Stimulated activated CD8-positive, alpha-beta memory T cell treated with anti-CD3 and anti-CD28 coated beads, Interleukin-15, amount 100 ng/mL, for 1 hour (primary cell): ENCODE data around the gene TMEM176A.
"Not testable (repeated sequence)": the region's sequence is repeated elsewhere in the genome, so short reads cannot be mapped to it uniquely, and the experiment has no call there.

Source experiments
- DNase-seq: peaks from one replicate; pipeline ENCODE4 v3.0.0-alpha.2; 2020; ENCODE audit warnings: low read depth

Gene TMEM176A, protein sequence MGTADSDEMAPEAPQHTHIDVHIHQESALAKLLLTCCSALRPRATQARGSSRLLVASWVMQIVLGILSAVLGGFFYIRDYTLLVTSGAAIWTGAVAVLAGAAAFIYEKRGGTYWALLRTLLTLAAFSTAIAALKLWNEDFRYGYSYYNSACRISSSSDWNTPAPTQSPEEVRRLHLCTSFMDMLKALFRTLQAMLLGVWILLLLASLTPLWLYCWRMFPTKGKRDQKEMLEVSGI

DNA sequence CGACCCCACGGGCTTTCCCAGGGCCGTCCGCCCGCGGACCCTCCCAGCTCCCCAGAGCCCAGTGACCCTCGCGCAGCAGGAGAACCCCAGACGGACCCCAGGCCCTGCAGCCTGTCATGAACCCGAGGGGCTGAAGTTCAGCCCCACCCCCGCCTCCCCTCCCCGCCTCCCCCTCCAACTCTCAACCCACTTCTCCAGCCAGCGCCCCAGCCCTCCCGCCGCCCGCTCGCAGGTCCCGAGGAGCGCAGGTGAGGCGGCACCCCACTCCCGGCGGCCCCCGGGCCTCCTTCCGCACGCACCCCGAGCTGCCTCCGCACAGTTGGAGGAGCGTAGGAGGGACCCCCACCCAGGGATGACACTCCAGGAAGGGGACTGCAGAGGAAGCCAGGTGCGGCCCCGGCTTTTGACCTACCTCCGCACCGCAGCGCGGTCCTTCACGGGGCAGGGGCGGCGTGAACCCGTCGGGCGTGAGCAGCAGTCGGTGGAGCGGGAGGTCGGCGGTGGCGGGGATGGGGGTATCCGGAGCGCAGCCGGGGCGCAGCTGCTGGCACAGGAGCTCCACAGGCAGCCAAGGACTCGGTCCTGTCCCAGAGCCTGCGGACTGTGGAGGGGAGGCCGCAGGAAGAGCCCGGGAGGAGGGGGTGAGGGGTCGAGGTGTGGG, at the start of gene TMEM176A:
Gene TMEM176A (plus strand): TSS at position 189 of the 661 bp plus-strand sequence. CDS start 782 bp downstream, outside the sequence.
- no peak for DNase-seq

DNA sequence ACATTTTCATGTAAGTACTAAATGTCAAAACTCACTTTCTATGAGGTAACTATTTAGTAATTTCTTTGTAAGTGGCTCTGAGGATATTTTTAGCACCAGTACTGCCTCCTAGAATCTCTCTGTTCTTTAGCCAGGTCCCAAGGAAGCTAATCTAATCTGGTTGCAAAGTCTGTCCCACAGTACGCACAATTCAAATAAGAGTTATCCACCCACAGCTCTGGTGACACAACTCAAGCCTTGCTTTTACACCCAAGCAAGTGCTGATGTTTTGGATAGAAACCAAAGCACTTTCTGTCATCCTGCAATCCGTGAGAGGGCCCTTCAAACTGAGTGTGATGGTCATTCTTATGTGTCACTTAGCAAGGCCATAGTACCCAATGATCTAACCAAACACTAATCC, 48.9 kb upstream of the TMEM176A start:
- DNase-seq, result no peak

DNA sequence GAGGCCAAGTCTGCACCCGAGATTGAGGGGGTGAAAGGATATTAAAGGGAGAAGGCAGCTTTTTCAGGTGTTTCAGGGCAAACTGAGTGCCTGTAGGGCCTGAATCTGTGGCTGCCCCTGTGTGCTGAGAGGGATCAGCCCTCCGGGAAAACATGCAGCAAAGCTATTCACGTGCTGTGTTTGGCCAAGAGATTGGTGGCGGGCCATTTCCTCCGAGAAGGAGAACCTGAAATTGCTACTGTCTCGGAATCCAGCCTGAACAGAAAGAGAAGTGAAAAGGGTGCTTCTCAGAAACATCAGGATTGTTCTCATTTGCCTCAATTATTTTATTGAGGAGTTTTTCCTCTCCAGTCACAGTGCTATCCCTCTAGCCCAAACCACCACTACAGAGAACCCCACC, 47.3 kb upstream of the TMEM176A start:
- no peak for DNase-seq

DNA sequence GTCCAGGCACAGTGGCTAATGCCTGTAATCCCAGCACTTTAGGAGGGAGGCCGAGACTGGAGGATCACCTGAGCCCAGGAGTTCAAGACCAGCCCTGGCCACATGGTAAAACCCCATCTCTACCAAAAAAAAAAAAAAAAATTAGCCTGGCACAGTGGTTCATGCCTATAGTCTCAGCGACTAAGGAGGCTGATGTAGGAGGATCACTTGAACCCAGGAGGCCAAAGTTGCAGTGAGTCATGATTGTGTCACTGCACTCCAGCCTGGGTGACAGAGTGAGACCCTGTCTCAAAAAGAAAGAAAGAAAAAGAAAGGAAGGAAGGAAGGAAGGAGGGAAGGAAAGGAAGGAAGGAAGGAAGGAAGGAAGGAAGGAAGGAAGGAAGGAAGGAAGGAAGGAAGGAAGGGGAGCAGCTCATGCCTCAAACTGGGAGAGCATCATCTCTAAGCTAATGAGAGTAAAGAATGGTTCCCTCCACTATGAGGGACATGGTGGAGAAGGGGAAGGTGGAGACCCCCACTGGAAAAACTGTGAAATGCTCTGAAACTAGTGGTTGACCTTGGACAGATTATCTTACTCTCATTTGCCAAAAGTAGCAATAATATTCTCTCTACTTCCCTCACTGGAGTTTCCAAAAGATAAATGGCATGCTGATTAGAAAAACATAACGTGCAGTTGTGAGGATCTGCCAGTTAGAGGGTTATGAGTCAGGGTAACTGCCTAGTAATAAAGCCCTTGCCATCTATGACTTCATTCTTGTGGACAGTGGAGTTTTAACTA, 46.6 kb upstream of the TMEM176A start:
- no peak for DNase-seq

DNA sequence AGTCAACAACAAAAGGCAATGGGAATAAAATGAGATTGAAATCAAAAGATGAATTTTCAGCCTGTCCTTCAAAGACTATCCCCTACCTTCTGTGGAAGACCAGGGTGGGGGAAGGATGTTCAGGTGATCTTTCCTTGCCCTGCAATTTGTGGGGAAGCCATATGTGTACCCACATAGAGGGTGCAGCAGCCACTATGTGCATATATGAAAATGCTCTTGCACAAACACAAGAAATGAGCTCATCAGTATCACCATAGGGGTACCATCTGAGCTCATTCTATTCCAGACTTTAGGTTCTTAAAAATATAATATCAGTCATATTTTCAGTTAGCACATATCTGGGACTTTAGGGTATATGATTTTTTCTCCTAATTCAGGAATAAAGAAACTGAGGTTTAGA, 45.6 kb upstream of the TMEM176A start:
- DNase-seq, result no peak

DNA sequence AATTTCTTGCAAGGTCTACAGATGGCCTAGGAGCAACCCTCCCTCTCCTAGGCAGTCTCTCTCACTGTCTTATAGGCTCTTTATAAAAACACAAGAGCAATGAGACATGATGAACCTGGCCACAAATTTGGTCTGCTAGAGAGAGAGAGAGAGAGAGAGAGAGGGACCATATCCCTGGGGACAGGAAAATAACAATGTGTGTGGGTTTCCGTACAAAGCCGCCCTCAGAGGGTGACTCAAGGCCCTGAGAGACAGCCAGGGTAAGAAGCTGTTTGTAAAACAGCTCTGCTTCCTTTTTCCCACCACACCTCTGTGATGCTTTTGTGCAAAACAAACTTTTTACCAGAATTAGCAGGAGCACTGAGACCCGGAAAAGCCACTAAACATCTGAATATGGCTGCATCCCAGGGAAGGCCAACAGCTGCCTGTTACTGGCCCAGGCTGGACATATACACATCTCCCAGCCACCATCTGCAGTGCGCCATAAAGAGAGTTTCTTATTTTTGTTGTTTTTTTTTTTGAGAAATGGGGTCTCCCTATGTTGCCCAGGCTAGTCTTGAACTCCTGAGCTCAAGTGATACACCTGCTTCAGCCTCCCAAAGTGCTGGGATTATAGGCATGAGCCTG, 45.0 kb upstream of the TMEM176A start:
- peak; percentile 44 for DNase-seq

DNA sequence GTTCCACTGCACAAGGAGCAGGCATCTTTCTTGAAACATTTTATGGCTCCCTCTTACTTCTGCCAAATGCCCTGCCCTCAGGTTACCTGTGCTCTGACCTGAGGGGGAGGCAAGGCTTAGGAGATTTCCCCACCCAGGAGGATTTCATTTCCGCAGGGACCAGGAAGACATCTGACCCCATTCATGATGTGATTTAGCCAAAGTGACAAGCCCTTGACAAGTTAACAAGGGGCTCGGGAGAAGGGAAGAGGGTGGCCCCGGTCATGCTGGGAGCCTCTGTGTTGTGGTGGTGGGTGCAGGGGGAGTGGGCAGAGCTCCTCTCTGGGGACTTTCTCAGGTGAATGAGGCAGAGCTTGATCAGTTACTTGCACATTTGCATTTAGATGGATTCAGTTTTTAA, 44.4 kb upstream of the TMEM176A start:
- no peak for DNase-seq

DNA sequence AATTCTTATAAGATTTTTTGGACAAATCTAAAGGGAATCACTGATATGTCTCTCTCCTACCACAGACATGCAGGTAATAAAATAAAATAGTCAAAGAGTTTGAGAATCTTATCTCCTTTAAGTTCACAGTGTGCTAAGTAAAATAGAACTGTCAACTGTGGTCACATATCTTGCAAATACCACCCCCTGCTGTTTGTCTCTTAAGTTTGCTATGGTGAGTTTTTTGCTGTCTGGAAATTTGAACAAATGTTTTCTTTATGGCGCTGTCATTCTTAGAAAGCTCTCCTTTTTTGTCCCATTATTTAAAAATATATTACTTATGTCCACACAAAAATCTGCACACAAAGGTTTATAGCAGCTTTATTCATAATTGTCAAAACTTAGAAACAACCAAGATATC, 43.7 kb upstream of the TMEM176A start:
- DNase-seq, result no peak

DNA sequence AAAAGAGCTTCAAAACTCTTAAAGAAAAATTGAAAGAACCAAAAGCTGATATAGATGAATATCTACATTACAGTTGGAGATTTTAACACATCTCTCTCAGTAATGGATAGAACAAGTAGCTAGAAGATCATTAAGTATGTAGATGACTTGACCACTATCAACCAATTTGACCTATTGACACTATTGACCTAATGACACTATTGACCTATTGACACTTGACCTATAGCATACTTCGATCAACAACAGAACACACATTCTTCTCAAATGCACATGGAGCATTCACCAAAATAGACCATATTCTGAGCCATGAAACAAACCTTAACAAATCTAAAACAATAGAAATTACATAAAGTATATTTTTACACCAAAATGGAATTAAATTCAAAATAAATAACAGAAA, 41.1 kb upstream of the TMEM176A start:
- no peak for DNase-seq

DNA sequence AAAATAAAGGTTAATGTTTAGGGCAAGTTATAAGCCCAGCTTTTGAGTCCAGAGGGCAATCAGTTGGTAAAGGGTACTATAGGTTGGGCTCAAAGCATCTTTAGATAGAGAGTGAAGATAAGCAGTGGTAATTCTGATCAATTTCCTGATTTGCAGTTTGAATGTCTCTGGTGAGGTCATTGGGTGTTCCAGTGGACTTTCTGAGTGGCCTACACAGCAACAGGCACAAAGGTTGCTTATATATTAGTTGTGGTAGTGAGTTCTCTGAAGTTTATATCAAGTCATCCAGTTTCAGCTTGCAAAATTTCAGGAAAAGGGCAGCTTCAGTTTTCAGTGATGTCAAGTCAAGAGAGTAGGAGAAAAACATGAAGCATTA, 34.2 kb upstream of the TMEM176A start:
- DNase-seq, result no peak

DNA sequence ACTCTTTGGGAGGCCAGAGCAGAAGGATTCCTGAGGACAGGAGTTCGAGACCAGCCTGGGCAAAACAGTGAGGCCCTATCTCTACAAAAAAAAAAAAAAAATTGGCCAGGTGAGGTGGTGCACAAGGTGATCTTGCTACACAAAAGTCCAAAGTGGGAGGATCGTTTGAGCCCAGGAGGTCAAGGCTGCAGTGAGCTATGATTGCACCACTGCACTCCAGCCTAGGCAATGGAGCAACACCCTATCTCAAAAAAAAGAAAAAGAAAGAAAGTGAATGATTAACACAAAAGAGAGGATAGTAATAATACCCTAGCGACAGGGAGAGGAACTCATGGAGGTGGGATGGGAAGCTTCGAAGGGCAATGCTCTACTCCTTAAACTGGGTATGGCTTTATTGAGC, 30.8 kb upstream of the TMEM176A start:
- no peak for DNase-seq

DNA sequence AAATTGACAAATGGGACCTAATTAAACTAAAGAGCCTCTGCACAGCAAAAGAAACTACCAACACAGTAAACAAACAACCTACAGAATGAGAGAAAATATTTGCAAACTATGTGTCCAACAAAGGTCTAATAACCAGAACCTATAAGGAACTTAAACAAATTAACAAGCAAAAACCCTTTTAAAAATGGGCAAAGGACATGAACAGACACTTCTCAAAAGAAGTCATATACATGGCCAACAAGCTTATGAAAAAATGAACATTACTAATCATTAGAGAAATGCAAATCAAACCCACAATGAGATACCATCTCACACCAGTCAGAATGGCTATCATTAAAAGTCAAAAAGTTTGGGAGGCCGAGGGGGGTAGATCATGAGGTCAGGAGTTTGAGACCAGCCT, 26.4 kb upstream of the TMEM176A start:
- not testable (repeated sequence) for DNase-seq

DNA sequence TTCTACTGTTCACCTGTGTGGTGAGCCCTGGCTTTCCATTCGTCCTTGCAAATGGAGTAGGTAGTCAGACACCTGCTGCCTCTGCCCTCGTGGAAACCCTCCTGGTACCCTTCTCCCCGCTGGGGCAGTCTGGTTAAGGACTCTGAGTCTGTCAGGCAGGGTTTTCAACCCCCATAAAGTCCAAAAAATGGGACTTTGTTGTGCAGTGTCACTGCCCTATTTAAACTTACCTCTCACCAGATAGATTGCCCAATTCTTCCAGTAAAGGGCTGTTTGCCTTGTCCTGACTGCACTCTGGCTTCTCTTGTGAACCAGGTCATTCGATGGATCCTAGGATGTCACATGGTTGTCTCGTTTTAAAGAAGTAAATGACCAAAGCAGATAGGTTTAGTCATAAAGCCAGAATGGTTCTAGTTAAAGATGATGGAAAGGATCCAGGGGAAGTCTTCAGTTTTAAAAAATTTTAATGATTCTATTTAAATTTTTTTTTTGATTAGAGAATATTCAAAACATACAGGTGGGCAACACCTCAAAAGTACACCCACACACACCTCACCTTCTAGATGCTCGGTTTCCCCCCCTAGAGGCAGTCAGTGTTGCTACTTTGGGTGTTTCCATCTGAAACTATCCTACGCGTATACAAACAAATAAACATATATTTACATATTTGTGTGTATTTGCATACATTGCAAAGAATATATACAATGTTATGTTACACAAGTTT, 22.4 kb upstream of the TMEM176A start:
- no peak for DNase-seq

DNA sequence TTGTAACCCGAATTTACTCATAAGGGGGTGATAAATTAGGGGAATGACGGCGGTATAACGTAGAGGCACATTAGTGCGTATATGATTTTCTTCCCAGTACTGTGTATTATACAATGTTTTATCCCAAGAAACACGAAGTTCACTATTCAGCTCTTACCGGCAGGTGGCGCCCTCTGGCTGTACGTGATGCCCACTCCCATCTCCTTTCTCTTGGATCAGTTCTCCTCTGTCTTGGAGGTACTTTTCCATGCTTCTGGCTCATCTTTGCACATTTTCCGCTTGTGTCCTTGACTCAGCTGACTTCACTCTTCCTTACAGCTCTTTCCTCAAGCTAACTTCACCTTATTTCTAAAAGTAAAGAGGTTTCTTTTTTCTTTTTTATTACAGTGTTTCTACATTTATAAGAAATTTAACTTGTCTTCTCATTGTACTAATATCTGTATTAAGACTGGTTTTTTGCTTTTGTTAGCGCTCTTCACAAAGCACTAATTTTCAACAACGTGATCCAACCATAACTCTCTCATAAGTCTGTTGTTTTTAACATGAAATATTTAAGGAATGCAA, 21.7 kb upstream of the TMEM176A start:
- DNase-seq, result peak; percentile 58

DNA sequence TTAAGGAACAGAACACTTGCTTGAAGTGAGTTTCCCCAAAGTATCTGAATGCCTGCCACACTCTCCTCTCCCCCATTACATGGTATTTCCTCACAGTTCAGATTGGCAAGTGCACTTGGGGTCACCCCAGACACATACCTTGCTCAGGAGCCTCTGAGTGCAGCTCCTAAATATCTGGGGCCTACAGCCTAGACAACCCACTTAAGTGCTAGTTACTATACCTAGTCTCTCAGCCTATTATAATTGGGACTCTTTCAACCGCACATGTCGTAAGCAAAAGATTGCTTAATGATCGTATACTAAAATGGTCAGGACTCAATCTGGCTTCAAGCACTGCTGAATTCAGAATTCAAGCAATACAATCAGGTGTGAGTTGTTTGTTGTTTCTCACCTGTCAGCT, 20.3 kb upstream of the TMEM176A start:
- DNase-seq, result no peak

DNA sequence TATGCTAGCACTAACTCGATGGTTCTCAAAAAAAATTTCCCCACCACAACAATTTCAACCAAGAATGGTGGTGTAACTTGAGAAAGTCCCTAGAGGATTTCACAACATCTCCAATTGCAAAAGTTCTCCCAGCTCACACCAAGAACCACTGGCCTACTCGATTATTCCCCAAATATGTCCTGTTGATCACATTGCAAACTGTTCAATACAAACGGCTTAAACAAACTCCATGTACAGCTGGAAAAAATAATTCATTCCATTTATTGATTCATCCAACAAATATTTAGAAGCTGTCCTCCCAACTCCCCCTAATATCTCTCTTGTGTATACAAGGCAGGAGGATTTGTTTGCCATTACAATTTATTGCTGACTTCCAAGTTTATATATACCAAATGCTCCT, 19.5 kb upstream of the TMEM176A start:
- no peak for DNase-seq

DNA sequence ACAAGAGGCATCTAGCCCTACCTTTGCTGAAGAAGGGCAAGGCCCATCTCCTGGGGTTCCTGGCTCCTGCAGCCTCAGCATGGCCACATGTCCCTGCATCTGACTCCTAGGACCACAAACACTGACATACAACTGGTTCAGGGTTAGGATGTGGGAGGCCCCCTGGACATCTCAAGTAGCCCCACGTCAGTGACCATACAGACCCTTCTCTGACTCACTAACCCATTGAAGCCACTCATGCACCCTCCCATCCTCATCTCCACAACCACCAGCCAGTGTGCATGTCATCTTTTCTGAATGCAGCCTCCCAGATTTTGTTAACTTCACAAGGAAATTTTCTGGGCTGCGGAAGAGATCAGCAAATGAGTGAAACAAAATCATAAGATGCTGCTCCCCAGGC, 18.6 kb upstream of the TMEM176A start:
- DNase-seq, result no peak

DNA sequence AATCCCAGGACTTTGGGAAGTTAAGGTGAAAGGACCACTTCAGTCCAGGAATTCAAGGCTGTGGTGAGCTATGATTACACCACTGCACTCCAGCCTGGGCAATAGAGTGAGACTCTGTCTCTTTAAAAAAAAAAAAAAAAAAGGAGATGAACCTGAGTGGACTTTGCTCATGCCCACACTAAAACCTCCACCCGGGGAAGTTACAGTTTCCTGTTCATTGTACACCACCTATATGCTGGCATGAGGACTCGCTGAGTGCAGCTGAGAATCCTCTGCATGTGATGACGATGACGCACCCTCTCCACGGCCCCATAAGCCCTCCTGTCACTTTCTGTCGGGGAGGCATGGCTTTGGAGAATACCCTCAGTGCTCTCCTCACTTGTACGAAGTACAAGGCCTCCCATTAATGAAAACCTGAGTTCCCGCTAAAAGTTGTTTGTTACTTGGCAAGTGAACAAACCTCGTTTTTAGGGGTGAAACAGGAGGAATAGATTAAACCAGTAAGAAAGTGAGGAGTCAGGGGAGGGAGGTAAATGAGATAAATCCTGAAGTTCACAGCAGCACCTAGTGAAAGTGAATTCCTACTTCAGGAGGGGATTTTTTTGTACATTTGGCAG, 16.3 kb upstream of the TMEM176A start:
- no peak for DNase-seq

DNA sequence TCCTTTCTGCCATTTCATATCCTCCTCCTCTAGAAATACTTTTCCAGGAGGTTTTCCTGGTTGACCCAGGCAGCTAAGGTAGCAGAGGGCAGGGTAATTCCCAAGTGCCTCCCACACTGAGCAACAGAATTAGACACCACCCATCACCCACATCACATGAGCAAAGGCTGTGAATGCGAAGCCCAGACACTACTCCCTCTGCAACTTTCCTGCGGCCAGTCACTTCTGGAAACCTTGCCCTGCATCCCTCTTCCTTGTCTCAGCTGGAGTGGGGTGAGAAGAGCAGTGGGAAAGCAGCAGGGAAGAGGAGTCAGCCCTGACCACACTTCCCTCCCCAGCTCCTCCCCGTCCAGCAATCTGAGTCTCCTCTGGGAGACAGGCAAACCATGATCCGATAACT, 15.6 kb upstream of the TMEM176A start:
- DNase-seq, result no peak

DNA sequence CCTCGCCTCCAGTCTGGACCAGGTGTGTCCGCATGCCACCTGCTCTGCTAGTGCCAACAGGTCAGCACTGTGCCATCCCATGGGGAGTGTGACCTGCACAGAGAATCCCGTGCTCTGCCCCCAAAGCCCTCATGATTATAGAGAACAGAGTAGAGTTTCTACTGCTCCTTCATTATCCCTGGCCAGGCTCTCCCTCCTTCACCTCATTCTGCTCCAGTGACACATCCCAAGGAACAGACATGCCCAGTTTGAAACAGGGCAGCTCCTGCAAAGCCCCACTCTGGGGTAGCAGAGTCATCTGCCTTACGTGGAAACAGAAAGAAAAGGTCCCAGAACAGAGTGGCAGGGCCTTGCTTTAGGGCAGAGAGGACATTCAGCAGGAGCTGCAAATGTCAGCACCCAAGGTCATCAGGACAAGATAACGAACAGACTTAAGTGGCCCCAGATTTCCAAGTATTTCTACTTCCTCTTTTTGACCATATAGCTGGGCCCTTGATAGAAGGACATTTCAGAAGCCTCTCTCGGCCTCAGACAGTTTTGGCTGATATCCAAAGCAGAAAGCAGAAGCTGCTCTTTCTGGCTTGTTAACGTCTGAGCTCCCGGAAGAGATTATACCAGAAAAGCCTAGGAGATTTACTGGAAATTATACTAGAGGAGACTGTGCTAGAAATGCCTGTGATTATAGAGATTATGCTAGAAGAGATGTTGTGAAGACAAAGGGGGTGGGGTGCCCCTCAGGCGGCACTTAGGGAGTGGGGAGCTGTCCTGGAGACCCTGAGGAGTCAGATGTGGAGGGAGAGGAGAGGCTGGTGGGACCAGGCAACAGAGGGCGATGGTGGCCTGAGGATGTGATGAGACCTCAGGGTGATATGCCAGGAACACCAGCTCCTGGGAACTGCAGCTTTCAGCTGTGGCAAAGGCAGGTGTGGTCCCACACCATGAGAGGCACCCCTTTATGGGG, 13.0 kb upstream of the TMEM176A start:
- no peak for DNase-seq
